GM23338 (cell line): ENCODE data around the gene SGK1. TPM values are rescaled to one million over a fixed set of nuclear protein-coding genes. Genes with fewer than 3 reads are reported as not detected.

Source experiments
- ATAC-seq: fragments of 200-7000 bp; cut with Tn5 transposase; 3 replicates; pipeline ENCODE4 v1.9.1; 2020
- DNase-seq: peaks from one replicate; pipeline ENCODE4 v3.0.0-alpha.2; 2015; ENCODE audit warnings: low spot score
- H2AFZ ChIP-seq: fragments of 200-600 bp; sonication (generic); 2 replicates; pipeline ENCODE4 v1.8.0; 2016; ENCODE audit warnings: antibody characterized with exemption, mild to moderate bottlenecking, moderate library complexity
- H3F3A ChIP-seq: fragments of 200-600 bp; sonication (generic); replicated peaks from 2 replicates; pipeline ENCODE4 v1.8.0; 2017; ENCODE audit warnings: antibody characterized with exemption, mixed run types, low read depth
- H3K27ac ChIP-seq: fragments of 200-600 bp; sonication (generic); 2 replicates; pipeline ENCODE4 v1.6.1; 2016; ENCODE audit warnings: low read depth
- H3K27me3 ChIP-seq: fragments of 200-600 bp; sonication (generic); 2 replicates; pipeline ENCODE4 v1.8.0; 2016; ENCODE audit warnings: mild to moderate bottlenecking, mixed run types, moderate library complexity; ENCODE audit not compliant: insufficient read depth
- H3K36me3 ChIP-seq: fragments of 200-600 bp; sonication (generic); 2 replicates; pipeline ENCODE4 v1.8.0; 2016; ENCODE audit warnings: mild to moderate bottlenecking; ENCODE audit not compliant: insufficient read depth
- H3K4me1 ChIP-seq: fragments of 200-600 bp; sonication (generic); 2 replicates; pipeline ENCODE4 v1.8.0; 2016; ENCODE audit warnings: mild to moderate bottlenecking, moderate library complexity; ENCODE audit not compliant: insufficient read depth
- H3K4me2 ChIP-seq: fragments of 200-600 bp; sonication (generic); 2 replicates; pipeline ENCODE4 v1.7.1; 2017; ENCODE audit warnings: mixed run types
- H3K4me3 ChIP-seq: fragments of 200-600 bp; sonication (generic); 2 replicates; pipeline ENCODE4 v1.6.1; 2016; ENCODE audit warnings: mixed run types
- H3K79me2 ChIP-seq: fragments of 200-600 bp; sonication (generic); replicated peaks from 2 replicates; pipeline ENCODE4 v1.8.0; 2017; ENCODE audit warnings: mild to moderate bottlenecking; ENCODE audit not compliant: insufficient read depth
- H3K9me2 ChIP-seq: fragments of 200-600 bp; sonication (generic); 2 replicates; pipeline ENCODE4 v1.8.0; 2017; ENCODE audit not compliant: insufficient read depth
- H4K20me1 ChIP-seq: fragments of 200-600 bp; sonication (generic); replicated peaks from 2 replicates; pipeline ENCODE4 v1.8.0; 2017; ENCODE audit warnings: mild to moderate bottlenecking; ENCODE audit not compliant: insufficient read depth
- H3K27ac Mint-ChIP-seq: 2 replicates; pipeline ENCODE4 v1.8.0; 2020; ENCODE audit warnings: inconsistent platforms, mild to moderate bottlenecking, moderate library complexity, mixed read lengths
- H3K27me3 Mint-ChIP-seq: 3 replicates; pipeline ENCODE4 v1.8.0; 2022; ENCODE audit warnings: low read depth, mild to moderate bottlenecking, moderate library complexity, mixed read lengths, inconsistent platforms; ENCODE audit not compliant: insufficient read depth, poor library complexity
- H3K36me3 Mint-ChIP-seq: 3 replicates; pipeline ENCODE4 v1.8.0; 2021; ENCODE audit warnings: low read depth, mild to moderate bottlenecking, inconsistent platforms, moderate library complexity, mixed read lengths
- H3K4me1 Mint-ChIP-seq: 3 replicates; pipeline ENCODE4 v1.8.0; 2020; ENCODE audit warnings: mild to moderate bottlenecking, inconsistent platforms, mixed read lengths
- H3K4me3 Mint-ChIP-seq: 3 replicates; pipeline ENCODE4 v1.8.0; 2021; ENCODE audit warnings: moderate library complexity, mild to moderate bottlenecking, inconsistent platforms, mixed read lengths
- H3K9me3 Mint-ChIP-seq: 3 replicates; pipeline ENCODE4 v1.8.0; 2020; ENCODE audit warnings: moderate library complexity, mild to moderate bottlenecking, inconsistent platforms, mixed read lengths
- EZH2 ChIP-seq: fragments of 200-600 bp; sonication (generic); IDR thresholded peaks from one replicate; pipeline ENCODE4 v1.8.0; 2017; ENCODE audit warnings: antibody characterized with exemption, mild to moderate bottlenecking, low read depth; ENCODE audit not compliant: unreplicated experiment
- EZH2phosphoT487 ChIP-seq: fragments of 200-600 bp; sonication (generic); IDR thresholded peaks from one replicate; pipeline ENCODE4 v1.8.1; 2018; ENCODE audit warnings: antibody characterized with exemption; ENCODE audit not compliant: unreplicated experiment
- JUNB ChIP-seq: IDR thresholded peaks from one replicate; pipeline ENCODE4 v1.6.1; 2016; ENCODE audit warnings: antibody characterized with exemption; ENCODE audit not compliant: unreplicated experiment
- STAT1 ChIP-seq: IDR thresholded peaks from one replicate; pipeline ENCODE4 v1.6.1; 2016; ENCODE audit warnings: antibody characterized with exemption; ENCODE audit not compliant: unreplicated experiment
- ZNF331 ChIP-seq: fragments of 250-450 bp; sonication (Bioruptor Pico); IDR thresholded peaks from 2 replicates; pipeline ENCODE4 v1.5.0; 2020; ENCODE audit warnings: low read depth, mild to moderate bottlenecking, moderate library complexity
- polyA plus RNA-seq: library from polyadenylated mRNA; unstranded; fragments of >200 nt; fragmentation: Nextera tagmentation; extraction: Ambion mirVana; gene quantifications from 2 replicates; pipeline ENCODE4 v1.2.1, GENCODE V29; 2016
- total RNA-seq: library from RNA; depleted of rRNA; stranded (reverse); fragments of >200 nt; shearing (Covaris generic); gene quantifications from 2 replicates; pipeline ENCODE4 v1.2.3, GENCODE V29; 2014
- TF ChIP-seq, protein P1 (sequence below): IDR thresholded peaks from 2 replicates; pipeline ENCODE4 v1.6.1; 2016; ENCODE audit warnings: antibody characterized with exemption
- TF ChIP-seq, protein P2 (sequence below): IDR thresholded peaks from one replicate; pipeline ENCODE4 v1.6.1; 2018; ENCODE audit warnings: antibody characterized with exemption; ENCODE audit not compliant: unreplicated experiment

The SGK1 gene
- total and polyA plus RNA-seq, 2 experiments from 2014 or later: 16.3 to 37.2 TPM

DNA sequence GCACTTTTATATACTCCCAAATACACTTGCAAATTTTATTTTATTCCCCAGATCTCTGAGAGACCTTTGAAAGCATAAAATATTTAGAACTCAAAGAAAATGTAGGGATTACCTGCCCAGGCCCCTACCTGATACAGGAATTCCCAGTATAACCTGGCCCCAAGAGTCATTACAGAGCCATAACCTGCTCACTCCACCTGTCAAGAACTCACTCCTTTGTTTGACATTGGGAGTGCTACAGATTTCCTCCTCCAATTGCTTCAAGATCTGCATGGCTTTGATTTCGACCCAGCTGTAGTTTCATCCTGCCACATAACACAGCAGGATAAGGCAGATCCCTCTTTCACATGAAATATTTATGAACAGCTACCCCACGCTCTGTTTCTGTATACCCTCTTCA is 169.3 kb downstream of the SGK1 start:
- no peak overlapping the region for H3K27ac ChIP-seq
- H3K36me3 ChIP-seq: no peaks in the 10 kb centered on the region
- no peak overlapping the region for H3K4me2 ChIP-seq
- no peaks in the 10 kb centered on the region for H3K9me3 Mint-ChIP-seq
- DNase-seq: no peak
- no peak for ATAC-seq
- peaks cover 6% of the 10 kb centered on the region; the same call in 1 of the 2 replicates for H3K4me1 ChIP-seq
- H3K27me3 ChIP-seq: no peaks in the 10 kb centered on the region
- peaks cover 14% of the 10 kb centered on the region for H3K4me1 Mint-ChIP-seq
- H3K4me3 Mint-ChIP-seq: no peak overlapping the region
- H3K79me2 ChIP-seq: no peaks in the 10 kb centered on the region
- H4K20me1 ChIP-seq: no peaks in the 10 kb centered on the region
- TF ChIP-seq EZH2 (no peak), STAT1 (no peak), ZNF331 (CRISPR knock-in tag) (no peak)
- TF ChIP-seq, protein P1, sequence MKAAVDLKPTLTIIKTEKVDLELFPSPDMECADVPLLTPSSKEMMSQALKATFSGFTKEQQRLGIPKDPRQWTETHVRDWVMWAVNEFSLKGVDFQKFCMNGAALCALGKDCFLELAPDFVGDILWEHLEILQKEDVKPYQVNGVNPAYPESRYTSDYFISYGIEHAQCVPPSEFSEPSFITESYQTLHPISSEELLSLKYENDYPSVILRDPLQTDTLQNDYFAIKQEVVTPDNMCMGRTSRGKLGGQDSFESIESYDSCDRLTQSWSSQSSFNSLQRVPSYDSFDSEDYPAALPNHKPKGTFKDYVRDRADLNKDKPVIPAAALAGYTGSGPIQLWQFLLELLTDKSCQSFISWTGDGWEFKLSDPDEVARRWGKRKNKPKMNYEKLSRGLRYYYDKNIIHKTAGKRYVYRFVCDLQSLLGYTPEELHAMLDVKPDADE: no peak
- no peaks in the 10 kb centered on the region for H3K9me2 ChIP-seq
- no peak overlapping the region for H3K27ac Mint-ChIP-seq
- H3K27me3 Mint-ChIP-seq: peaks cover 2% of the 10 kb centered on the region
- H2AFZ ChIP-seq: peak overlapping the region; percentile 86; the same call in 1 of the 2 replicates
- H3K4me3 ChIP-seq: no peak overlapping the region
- H3K36me3 Mint-ChIP-seq: no peaks in the 10 kb centered on the region
- H3F3A ChIP-seq: no peaks in the 10 kb centered on the region

DNA sequence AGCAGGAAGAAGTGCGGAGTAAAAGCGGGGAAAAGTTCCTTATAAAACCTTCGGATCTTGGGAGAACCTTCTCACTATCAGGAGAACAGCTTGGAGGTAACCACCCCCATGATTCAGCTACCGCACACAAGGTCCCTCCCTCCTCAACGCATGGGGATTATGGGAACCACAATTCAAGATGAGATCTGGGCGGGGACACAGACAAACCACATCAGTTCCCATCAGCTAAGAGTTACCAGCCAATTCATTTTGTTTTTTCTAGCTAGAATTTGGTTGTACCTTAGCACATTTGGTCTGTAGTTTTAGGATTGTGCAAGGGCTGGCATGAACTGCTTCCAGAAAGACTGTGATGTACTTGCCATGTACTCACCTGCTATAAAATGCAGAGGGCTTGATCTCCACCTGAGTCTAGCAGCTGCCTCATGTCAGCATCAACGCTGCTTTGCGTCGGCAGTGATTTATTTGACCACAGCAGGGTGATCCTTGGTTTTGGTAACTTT is 170.8 kb downstream of the SGK1 start:
- Histone ChIP-seq H2AFZ (peak overlapping the region; percentile 66), H3F3A (no peaks in the 10 kb centered on the region), H3K4me3 (no peak overlapping the region), H3K4me2 (no peak overlapping the region), H3K36me3 (no peaks in the 10 kb centered on the region), H3K79me2 (no peaks in the 10 kb centered on the region), H4K20me1 (no peaks in the 10 kb centered on the region), H3K27me3 (no peaks in the 10 kb centered on the region), H3K9me2 (no peaks in the 10 kb centered on the region), H3K27ac (no peak overlapping the region), H3K4me1 (no peaks in the 10 kb centered on the region)
- Mint-ChIP-seq H3K4me1 (peaks cover 14% of the 10 kb centered on the region), H3K9me3 (no peaks in the 10 kb centered on the region), H3K36me3 (no peaks in the 10 kb centered on the region), H3K4me3 (no peak overlapping the region), H3K27me3 (peaks cover 2% of the 10 kb centered on the region), H3K27ac (no peak overlapping the region)
- DNase-seq: no peak
- TF ChIP-seq EZH2: no peak
- ATAC-seq: no peak

DNA sequence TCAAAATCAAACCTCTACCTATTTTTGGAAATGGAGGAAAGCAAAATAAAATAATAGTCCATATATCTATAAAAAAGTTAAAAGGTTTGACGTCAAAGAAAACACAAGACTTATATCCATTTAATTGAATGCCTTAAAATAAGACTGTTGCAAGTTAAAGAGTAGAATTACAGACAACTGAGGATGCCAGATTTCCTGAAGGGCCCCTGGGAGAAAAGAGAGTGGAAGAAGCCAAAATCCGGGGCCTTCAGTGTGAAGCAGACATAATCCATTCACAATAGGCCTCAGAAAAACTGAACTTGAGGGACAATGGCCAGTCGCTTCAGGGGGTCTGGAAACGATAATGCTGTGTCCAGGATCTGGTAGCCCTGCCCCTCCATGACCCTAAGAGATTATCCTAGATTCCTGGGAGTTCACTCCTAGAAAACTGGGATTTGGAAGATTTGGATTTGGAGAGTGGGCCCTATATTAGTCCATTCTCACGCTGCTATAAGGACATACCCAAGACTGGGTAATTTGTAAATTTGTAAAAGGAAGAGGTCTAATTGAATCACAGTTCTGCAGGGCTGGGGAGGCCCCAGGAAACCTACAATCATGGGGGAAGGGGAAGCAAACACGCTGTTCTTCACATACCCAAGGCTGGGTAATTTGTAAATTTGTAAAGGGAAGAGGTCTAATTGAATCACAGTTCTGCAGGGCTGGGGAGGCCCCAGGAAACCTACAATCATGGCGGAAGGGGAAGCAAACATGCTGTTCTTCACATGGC is 171.5 kb downstream of the SGK1 start:
- H3K36me3 Mint-ChIP-seq: no peaks in the 10 kb centered on the region
- H3K36me3 ChIP-seq: no peaks in the 10 kb centered on the region
- H4K20me1 ChIP-seq: no peaks in the 10 kb centered on the region
- no peak overlapping the region for H3K27ac ChIP-seq
- H3K4me3 ChIP-seq: no peak overlapping the region
- H3K27ac Mint-ChIP-seq: no peak overlapping the region
- ATAC-seq: no peak
- H3K27me3 ChIP-seq: no peaks in the 10 kb centered on the region
- no peak overlapping the region for H3K4me2 ChIP-seq
- H3K4me1 Mint-ChIP-seq: peaks cover 14% of the 10 kb centered on the region
- no peak for DNase-seq
- H2AFZ ChIP-seq: no peak overlapping the region; the same call in 1 of the 2 replicates
- no peak overlapping the region for H3K4me3 Mint-ChIP-seq
- peaks cover 2% of the 10 kb centered on the region for H3K27me3 Mint-ChIP-seq
- no peaks in the 10 kb centered on the region for H3K9me2 ChIP-seq
- no peaks in the 10 kb centered on the region for H3K4me1 ChIP-seq
- TF ChIP-seq ZNF331 (CRISPR knock-in tag) (no peak), JUNB (no peak), EZH2phosphoT487 (no peak), STAT1 (no peak)
- TF ChIP-seq, protein P1: no peak
- TF ChIP-seq, protein P2, sequence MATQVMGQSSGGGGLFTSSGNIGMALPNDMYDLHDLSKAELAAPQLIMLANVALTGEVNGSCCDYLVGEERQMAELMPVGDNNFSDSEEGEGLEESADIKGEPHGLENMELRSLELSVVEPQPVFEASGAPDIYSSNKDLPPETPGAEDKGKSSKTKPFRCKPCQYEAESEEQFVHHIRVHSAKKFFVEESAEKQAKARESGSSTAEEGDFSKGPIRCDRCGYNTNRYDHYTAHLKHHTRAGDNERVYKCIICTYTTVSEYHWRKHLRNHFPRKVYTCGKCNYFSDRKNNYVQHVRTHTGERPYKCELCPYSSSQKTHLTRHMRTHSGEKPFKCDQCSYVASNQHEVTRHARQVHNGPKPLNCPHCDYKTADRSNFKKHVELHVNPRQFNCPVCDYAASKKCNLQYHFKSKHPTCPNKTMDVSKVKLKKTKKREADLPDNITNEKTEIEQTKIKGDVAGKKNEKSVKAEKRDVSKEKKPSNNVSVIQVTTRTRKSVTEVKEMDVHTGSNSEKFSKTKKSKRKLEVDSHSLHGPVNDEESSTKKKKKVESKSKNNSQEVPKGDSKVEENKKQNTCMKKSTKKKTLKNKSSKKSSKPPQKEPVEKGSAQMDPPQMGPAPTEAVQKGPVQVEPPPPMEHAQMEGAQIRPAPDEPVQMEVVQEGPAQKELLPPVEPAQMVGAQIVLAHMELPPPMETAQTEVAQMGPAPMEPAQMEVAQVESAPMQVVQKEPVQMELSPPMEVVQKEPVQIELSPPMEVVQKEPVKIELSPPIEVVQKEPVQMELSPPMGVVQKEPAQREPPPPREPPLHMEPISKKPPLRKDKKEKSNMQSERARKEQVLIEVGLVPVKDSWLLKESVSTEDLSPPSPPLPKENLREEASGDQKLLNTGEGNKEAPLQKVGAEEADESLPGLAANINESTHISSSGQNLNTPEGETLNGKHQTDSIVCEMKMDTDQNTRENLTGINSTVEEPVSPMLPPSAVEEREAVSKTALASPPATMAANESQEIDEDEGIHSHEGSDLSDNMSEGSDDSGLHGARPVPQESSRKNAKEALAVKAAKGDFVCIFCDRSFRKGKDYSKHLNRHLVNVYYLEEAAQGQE: no peak
- no peaks in the 10 kb centered on the region for H3K9me3 Mint-ChIP-seq
- no peaks in the 10 kb centered on the region for H3K79me2 ChIP-seq
- no peaks in the 10 kb centered on the region for H3F3A ChIP-seq
